ENCODE data around the gene SEPTIN12. TPM values are rescaled to one million over a fixed set of nuclear protein-coding genes. Genes with fewer than 3 reads are reported as not detected.

The SEPTIN12 gene
- total RNA-seq, 1 donor from 2014 or later = not detected

DNA sequence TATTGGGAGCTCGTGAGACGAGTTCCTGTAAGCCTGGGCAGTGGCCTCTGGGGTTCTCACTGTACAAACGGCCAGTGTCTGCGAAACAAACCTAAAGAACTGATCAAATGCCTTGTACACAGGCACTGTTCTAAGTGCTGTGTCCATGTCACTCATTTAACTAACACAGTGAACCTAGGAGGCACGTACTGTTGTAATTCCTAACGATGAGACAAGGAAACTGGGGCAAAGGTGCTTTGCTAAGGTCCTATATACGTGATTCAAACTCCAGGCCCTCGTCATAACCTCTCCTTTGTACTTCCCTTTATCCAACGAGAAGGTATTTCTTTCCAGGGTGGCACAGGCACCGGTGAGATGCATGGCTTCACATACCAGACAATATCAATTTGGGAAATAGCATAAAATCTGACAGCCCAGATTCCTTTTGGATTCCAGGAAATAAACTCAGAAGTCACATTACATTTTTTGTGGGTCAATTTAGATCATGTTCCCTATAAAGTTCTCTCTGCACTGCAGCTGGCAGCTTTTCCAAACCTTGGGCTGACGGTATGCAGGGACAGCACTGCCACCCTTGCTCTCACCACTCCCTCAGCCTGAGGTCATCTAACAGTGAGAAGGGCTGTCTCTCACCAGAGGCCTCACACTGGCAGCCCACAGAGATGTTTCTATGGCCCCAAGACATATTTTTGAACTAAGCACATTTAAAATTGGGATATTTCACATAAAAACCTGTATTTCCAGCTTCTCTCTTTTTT is 40.6 kb upstream of the SEPTIN12 start:
- TF ChIP-seq, protein P1, sequence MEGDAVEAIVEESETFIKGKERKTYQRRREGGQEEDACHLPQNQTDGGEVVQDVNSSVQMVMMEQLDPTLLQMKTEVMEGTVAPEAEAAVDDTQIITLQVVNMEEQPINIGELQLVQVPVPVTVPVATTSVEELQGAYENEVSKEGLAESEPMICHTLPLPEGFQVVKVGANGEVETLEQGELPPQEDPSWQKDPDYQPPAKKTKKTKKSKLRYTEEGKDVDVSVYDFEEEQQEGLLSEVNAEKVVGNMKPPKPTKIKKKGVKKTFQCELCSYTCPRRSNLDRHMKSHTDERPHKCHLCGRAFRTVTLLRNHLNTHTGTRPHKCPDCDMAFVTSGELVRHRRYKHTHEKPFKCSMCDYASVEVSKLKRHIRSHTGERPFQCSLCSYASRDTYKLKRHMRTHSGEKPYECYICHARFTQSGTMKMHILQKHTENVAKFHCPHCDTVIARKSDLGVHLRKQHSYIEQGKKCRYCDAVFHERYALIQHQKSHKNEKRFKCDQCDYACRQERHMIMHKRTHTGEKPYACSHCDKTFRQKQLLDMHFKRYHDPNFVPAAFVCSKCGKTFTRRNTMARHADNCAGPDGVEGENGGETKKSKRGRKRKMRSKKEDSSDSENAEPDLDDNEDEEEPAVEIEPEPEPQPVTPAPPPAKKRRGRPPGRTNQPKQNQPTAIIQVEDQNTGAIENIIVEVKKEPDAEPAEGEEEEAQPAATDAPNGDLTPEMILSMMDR (conservative IDR thresholded peaks at IDR 0.05; ENCODE audit: low read depth, low read length) = no peak
- no peak overlapping the region for H3K4me3 ChIP-seq (ENCODE audit: low read depth, low read length)
- no peak for DNase-seq (ENCODE audit: low read depth)

DNA sequence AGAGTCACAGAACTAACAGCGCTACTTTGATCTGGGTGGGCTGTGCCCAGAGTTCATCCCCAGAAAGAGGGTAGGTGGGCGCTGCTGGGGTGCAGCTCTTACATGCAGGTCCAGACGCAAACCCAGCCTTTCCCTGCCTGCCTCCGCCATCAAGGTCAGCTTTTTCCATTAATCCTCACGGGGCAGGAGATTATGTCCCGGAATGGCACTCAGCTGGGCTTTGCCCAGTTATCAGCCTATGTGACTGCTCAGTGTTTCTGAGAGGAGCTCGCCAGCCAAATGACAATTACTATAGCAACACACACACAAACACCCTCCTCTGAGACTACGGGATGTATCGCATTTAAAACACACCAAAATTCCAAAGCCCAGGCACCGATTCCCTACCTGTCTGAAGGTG is 38.8 kb upstream of the SEPTIN12 start:
- DNase-seq (ENCODE audit: low read depth) = no peak
- H3K4me3 ChIP-seq (ENCODE audit: low read depth, low read length) = no peak overlapping the region
- TF ChIP-seq, protein P1 (conservative IDR thresholded peaks at IDR 0.05; ENCODE audit: low read depth, low read length) = no peak

DNA sequence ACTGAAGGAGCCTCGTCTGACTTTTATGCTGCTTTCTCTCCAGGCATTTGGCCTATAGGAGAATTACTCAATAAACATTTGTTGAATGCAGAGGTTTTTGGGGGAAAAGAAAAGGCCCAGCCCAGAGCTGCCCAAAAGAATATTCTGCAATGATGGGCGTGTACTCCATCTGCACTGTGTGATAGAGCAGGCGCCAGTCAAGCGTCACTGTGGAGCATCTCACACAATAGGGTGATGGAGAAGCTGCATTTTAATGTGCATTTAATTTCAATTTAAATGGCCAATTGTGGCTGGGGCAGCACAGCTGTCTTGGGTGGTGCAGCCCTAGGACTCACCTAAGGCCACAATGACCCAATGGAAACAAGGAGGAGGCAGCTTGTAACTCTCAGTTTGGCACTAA is 38.4 kb upstream of the SEPTIN12 start:
- no peak for DNase-seq (ENCODE audit: low read depth)
- TF ChIP-seq, protein P1 (conservative IDR thresholded peaks at IDR 0.05; ENCODE audit: low read depth, low read length) = no peak
- no peak overlapping the region for H3K4me3 ChIP-seq (ENCODE audit: low read depth, low read length)

DNA sequence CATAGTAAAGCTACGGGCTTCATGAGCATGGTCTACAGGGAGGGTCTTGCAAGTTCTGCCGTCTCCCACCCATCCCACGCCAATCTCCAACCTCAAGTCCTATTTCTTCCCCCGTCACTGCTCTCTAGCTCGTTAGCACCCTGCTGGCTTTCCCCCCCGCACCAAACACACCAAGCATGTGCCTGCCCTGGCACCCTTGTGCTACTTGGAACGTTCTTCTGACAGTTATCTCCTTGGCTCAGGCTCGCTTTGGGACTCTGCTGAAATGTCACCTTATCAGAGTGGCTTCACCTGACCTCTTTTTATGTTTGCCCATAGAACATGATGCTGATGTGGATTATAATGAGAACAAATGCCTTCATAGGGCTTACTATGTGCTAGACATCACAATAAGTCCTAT is 37.1 kb upstream of the SEPTIN12 start:
- DNase-seq (ENCODE audit: low read depth) = no peak
- H3K4me3 ChIP-seq (ENCODE audit: low read depth, low read length) = no peak overlapping the region
- TF ChIP-seq, protein P1 (conservative IDR thresholded peaks at IDR 0.05; ENCODE audit: low read depth, low read length) = no peak

DNA sequence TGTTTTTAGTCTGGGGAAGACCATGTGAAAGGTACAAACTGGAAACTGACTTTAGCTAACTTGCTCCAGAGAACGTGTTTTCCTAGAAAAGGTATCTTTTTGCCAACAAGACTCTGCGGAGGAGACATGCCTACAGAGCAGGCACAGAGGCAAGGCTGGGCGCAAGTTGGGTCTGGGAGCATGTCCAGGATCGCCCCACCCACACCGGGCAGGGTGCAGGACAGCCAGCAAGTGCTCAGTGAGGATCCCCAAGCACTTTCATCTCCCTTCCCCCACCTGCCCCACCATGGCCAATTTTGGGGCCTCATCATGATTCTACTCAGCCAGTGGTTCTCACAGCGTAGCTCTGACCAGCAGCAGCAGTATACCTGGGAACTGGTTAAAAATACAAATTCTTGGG is 32.5 kb upstream of the SEPTIN12 start:
- H3K4me3 ChIP-seq (ENCODE audit: low read depth, low read length) = no peak overlapping the region
- no peak for DNase-seq (ENCODE audit: low read depth)
- TF ChIP-seq, protein P1 (conservative IDR thresholded peaks at IDR 0.05; ENCODE audit: low read depth, low read length) = no peak

DNA sequence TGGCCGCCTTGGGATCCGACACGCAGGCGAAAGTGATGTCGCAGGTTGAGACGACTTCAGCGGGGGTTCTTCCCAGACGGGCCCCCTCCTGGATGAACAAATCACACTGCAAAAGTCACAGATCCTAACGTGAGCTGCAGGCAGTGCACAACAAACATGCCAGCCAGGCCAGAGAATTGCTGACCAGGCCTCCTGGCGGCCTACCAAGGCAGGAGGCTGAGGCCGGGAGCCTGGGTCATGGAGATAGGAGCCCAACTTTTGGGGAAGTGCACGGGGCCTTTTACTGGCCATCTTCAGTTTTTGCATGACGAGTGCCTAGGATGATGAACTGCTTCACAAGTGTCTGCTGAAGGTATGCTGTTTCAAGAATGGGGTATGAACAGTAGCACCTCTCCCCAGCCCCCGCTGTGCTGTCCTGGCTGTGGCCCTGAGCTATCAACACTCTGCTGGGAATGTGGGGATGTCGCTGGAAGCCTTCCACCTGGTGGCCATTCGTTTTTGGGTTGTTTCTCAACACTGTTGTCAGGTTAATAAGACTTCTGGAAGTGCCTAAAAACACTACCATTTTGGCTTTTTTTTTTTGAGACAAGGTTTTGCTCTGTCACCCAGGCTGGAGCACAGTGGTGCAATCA is 26.5 kb upstream of the SEPTIN12 start:
- TF ChIP-seq, protein P1 (conservative IDR thresholded peaks at IDR 0.05; ENCODE audit: low read depth, low read length) = no peak
- no peak overlapping the region for H3K4me3 ChIP-seq (ENCODE audit: low read depth, low read length)
- DNase-seq (ENCODE audit: low read depth) = no peak

DNA sequence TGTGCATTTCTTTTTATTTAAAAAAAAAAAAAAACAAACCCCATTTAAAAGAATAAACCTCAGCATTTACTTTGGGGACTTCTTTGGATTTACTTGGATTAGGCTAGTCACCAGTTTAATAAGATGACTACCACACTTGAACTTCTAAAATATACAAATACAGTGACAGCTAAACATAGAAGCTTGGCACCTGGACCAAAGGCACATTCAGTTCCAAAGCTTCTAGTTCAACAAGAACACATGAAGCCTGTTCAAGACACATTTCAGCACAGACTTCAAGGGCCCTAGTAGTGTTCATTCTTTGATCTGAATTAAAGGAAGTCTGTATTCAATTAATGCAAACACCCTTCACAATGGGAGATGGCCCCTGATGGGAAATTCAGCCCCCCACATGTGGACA is 25.9 kb upstream of the SEPTIN12 start:
- TF ChIP-seq, protein P1 (conservative IDR thresholded peaks at IDR 0.05; ENCODE audit: low read depth, low read length) = no peak
- DNase-seq (ENCODE audit: low read depth) = no peak

More for the DNA sequence above, 25.9 kb upstream of the SEPTIN12 start:
- H3K4me3 ChIP-seq (ENCODE audit: low read depth, low read length) = no peak overlapping the region

Data from epithelial cell of proximal tubule (primary cell).